GM12872 (cell line): ENCODE measurements around the gene SCRN2.

Experiments used
- TF ChIP-seq, protein P1 (sequence below): IDR thresholded peaks from 3 replicates; pipeline ENCODE4 v1.5.1; 2011; ENCODE audit warnings: low read depth, mild to moderate bottlenecking, low read length, moderate library complexity; ENCODE audit not compliant: insufficient read depth

The SCRN2 gene

DNA sequence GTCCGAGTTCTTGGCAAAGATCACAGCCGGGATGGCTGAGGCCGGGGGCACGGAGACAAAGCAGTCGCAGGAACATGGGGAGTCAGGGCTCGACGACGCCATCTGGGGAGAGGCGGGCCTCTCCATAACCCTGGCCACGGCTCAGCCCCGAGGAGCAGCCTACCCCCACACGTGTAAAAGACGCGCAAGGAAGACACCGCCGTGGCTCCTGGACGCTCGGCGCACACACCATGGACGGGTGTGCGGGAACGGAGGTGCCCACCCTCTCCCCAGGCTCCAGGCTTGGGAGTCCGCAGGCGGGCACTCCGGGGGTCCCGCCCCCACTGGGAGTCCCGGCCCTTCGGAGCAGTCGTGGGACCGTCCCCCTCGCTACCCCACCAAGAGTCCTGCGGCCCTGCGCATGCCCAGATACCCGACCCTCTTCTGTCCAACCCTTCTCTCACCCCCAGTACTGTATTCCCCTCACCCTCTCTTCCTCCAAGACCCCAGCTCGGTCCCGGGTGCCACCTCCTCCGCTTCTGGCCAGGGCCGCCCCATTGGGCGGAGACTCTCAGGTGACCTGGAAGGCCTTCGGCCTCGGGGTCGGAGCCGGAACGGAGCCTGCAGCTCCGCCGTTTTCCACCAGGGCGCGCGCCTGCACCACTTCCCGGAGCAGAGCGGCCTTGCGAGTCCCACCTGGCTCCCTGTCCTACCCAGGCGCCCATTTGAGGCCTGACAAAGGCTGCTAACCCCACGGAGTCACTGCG lies at the start of gene SCRN2:
Gene SCRN2, minus strand, starts transcription at position 532 of the 746 bp plus-strand sequence. Its CDS starts 430 bp downstream, at position 102.
- TF ChIP-seq, protein P1, sequence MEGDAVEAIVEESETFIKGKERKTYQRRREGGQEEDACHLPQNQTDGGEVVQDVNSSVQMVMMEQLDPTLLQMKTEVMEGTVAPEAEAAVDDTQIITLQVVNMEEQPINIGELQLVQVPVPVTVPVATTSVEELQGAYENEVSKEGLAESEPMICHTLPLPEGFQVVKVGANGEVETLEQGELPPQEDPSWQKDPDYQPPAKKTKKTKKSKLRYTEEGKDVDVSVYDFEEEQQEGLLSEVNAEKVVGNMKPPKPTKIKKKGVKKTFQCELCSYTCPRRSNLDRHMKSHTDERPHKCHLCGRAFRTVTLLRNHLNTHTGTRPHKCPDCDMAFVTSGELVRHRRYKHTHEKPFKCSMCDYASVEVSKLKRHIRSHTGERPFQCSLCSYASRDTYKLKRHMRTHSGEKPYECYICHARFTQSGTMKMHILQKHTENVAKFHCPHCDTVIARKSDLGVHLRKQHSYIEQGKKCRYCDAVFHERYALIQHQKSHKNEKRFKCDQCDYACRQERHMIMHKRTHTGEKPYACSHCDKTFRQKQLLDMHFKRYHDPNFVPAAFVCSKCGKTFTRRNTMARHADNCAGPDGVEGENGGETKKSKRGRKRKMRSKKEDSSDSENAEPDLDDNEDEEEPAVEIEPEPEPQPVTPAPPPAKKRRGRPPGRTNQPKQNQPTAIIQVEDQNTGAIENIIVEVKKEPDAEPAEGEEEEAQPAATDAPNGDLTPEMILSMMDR: peak; percentile 96

- TF ChIP-seq, protein P1: peak; percentile 95
Measured at GRCh38 chr17:47889734-47890529, 48.9 kb upstream of the SCRN2 start.

GRCh38 chr17:47888293-47888692 lies 47.2 kb upstream of the SCRN2 start:
- TF ChIP-seq, protein P1: no peak

GRCh38 chr17:47884905-47885730 lies 44.0 kb upstream of the SCRN2 start:
- TF ChIP-seq, protein P1: no peak

GRCh38 chr17:47884427-47884740 lies 43.3 kb upstream of the SCRN2 start:
- TF ChIP-seq, protein P1: no peak

GRCh38 chr17:47883589-47884426 lies 42.7 kb upstream of the SCRN2 start:
- TF ChIP-seq, protein P1: no peak
